ENCODE results near the gene MPI.

DNA sequence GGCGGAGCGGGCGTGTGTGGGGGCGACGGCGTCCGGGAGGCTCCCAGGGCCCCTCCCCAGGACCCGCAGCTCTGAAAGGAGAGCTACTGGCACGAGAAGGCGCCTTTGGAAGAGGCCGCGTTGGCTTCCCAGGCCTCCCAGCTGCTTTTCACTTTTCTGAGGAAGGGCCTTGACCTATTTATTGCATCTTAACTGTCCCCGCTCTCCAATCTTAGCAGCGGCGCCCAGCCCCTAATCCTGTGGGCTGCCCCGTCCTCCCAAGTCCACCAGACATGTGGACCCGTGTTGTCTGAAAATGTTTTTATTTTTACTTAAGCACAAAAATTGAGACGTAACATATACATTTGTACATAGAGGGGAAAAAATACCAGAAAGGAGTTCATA, 46.4 kb upstream of the MPI start:
- no peak for TF ChIP-seq POLR2A (IDR thresholded peaks at IDR 0.05)
- TF ChIP-seq, protein P1, sequence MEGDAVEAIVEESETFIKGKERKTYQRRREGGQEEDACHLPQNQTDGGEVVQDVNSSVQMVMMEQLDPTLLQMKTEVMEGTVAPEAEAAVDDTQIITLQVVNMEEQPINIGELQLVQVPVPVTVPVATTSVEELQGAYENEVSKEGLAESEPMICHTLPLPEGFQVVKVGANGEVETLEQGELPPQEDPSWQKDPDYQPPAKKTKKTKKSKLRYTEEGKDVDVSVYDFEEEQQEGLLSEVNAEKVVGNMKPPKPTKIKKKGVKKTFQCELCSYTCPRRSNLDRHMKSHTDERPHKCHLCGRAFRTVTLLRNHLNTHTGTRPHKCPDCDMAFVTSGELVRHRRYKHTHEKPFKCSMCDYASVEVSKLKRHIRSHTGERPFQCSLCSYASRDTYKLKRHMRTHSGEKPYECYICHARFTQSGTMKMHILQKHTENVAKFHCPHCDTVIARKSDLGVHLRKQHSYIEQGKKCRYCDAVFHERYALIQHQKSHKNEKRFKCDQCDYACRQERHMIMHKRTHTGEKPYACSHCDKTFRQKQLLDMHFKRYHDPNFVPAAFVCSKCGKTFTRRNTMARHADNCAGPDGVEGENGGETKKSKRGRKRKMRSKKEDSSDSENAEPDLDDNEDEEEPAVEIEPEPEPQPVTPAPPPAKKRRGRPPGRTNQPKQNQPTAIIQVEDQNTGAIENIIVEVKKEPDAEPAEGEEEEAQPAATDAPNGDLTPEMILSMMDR (IDR thresholded peaks at IDR 0.05) = no peak

Data from right lobe of liver (tissue), 4 donors.